Fibroblast of the aortic adventitia (primary cell): ENCODE measurements around the gene GSKIP. TPM values are rescaled to one million over a fixed set of nuclear protein-coding genes. Genes with fewer than 3 reads are reported as not detected.

Experiments used
- DNase-seq: peaks from one replicate; pipeline ENCODE4 v3.0.0-alpha.2; 2010; ENCODE audit warnings: low read depth
- H3K4me3 ChIP-seq: 2 replicates; pipeline ENCODE4 v1.5.1; 2011; ENCODE audit warnings: low read depth, mild to moderate bottlenecking, control low read depth, low read length, moderate library complexity
- CTCF ChIP-seq: IDR thresholded peaks from 2 replicates; pipeline ENCODE4 v1.5.1; 2011; ENCODE audit warnings: mild to moderate bottlenecking, low read length, control low read depth, inconsistent platforms; ENCODE audit not compliant: insufficient read depth
- total RNA-seq: library from RNA; depleted of rRNA; stranded (reverse); fragments of >200 nt; gene quantifications from 2 replicates; pipeline ENCODE4 v1.2.3, GENCODE V29; 2012; ENCODE audit warnings: low replicate concordance

The GSKIP gene
- total RNA-seq, 1 donor = 33.9 TPM

- H3K4me3 ChIP-seq = no peak overlapping the region
- DNase-seq = no peak
- TF ChIP-seq CTCF = no peak
Measured at GRCh38 chr14:96373538-96373937, 10.2 kb downstream of the GSKIP start.

GRCh38 chr14:96376093-96376492 is 12.8 kb downstream of the GSKIP start:
- H3K4me3 ChIP-seq = no peak overlapping the region
- DNase-seq = no peak
- no peak for TF ChIP-seq CTCF

GRCh38 chr14:96380735-96381134 is 17.4 kb downstream of the GSKIP start:
- TF ChIP-seq CTCF = no peak
- DNase-seq = no peak
- no peak overlapping the region for H3K4me3 ChIP-seq

- no peak overlapping the region for H3K4me3 ChIP-seq
- DNase-seq = no peak
- TF ChIP-seq CTCF = no peak
Measured at GRCh38 chr14:96383445-96383844, 20.1 kb downstream of the GSKIP start.

- H3K4me3 ChIP-seq = no peak overlapping the region
- TF ChIP-seq CTCF = no peak
- DNase-seq = no peak
Measured at GRCh38 chr14:96384053-96384452, 20.7 kb downstream of the GSKIP start.

GRCh38 chr14:96384740-96385139 is 21.4 kb downstream of the GSKIP start:
- TF ChIP-seq CTCF = no peak
- H3K4me3 ChIP-seq = no peak overlapping the region
- no peak for DNase-seq

GRCh38 chr14:96385385-96385784 is 22.1 kb downstream of the GSKIP start:
- no peak for TF ChIP-seq CTCF
- DNase-seq = no peak
- no peak overlapping the region for H3K4me3 ChIP-seq
